ENCODE results near the gene CDCA4.
"Not testable (repeated sequence)": the region's sequence is repeated elsewhere in the genome, so short reads cannot be mapped to it uniquely, and the experiment has no call there.

The CDCA4 gene

GRCh38 chr14:105056303-105056831 lies 35.5 kb upstream of the CDCA4 start:
- DNase-seq: no peak

GRCh38 chr14:105055736-105056302 lies 34.9 kb upstream of the CDCA4 start:
- no peak for DNase-seq

GRCh38 chr14:105055334-105055733 lies 34.5 kb upstream of the CDCA4 start:
- DNase-seq: no peak

GRCh38 chr14:105053996-105054395 lies 33.1 kb upstream of the CDCA4 start:
- no peak for DNase-seq

- no peak for DNase-seq
These were observed 32.5 kb upstream of the CDCA4 start for GRCh38 chr14:105053421-105053820.

- DNase-seq: no peak
These were observed 31.2 kb upstream of the CDCA4 start for GRCh38 chr14:105052110-105052458.

- no peak for DNase-seq
These were observed 30.6 kb upstream of the CDCA4 start for GRCh38 chr14:105051182-105052109.

GRCh38 chr14:105050551-105050897 lies 29.6 kb upstream of the CDCA4 start:
- DNase-seq: no peak

GRCh38 chr14:105049753-105050550 lies 29.1 kb upstream of the CDCA4 start:
- no peak for DNase-seq

- no peak for DNase-seq
These were observed 26.6 kb upstream of the CDCA4 start for GRCh38 chr14:105047283-105048016.

GRCh38 chr14:105046891-105047282 lies 26.0 kb upstream of the CDCA4 start:
- DNase-seq: no peak

- peak; percentile 88 for DNase-seq
These were observed 24.9 kb upstream of the CDCA4 start for GRCh38 chr14:105045710-105046326.

GRCh38 chr14:105043641-105044040 lies 22.8 kb upstream of the CDCA4 start:
- no peak for DNase-seq

- DNase-seq: peak; percentile 33
These were observed 21.9 kb upstream of the CDCA4 start for GRCh38 chr14:105042813-105043212.

- no peak for DNase-seq
These were observed 21.2 kb upstream of the CDCA4 start for GRCh38 chr14:105041841-105042765.

GRCh38 chr14:105039458-105040205 lies 18.7 kb upstream of the CDCA4 start:
- DNase-seq: no peak

- not testable (repeated sequence) for DNase-seq
These were observed 14.7 kb upstream of the CDCA4 start for GRCh38 chr14:105035616-105036015.

- DNase-seq: no peak
These were observed 13.6 kb upstream of the CDCA4 start for GRCh38 chr14:105034315-105035039.

GRCh38 chr14:105033412-105033900 lies 12.6 kb upstream of the CDCA4 start:
- not testable (repeated sequence) for DNase-seq

Data from RPMI8226 (cell line).